Activated CD8-positive, alpha-beta memory T cell treated with anti-CD3 and anti-CD28 coated beads for 36 hours (primary cell): Measurements from ENCODE around the gene ZNF552. TPM values are rescaled to one million over a fixed set of nuclear protein-coding genes. Genes with fewer than 3 reads are reported as not detected.

ENCODE experiments used
- CTCF ChIA-PET: fragments of 350-600 bp; sonication (Branson Sonifier 250); formaldehyde crosslinking; loops from one replicate; lab custom pipeline; 2021; ENCODE audit warnings: antibody characterized with exemption; lab: Charles Lee
- POLR2A ChIA-PET: fragments of 350-600 bp; sonication (Branson Sonifier 250); formaldehyde crosslinking; loops from one replicate; lab custom pipeline; 2021; ENCODE audit warnings: antibody characterized with exemption; lab: Charles Lee
- total RNA-seq, 2 experiments: library from RNA; stranded (reverse); gene quantifications; one replicate each; pipeline ENCODE4 v1.2.3, GENCODE V29; 2021

The ZNF552 gene
- total RNA-seq, 2 experiments from 2014 or later: 6.4 to 7.2 TPM

GRCh38 chr19:57788114-57788692 lies 26.5 kb downstream of the ZNF552 start:
- POLR2A ChIA-PET: no interaction called here
- CTCF ChIA-PET: interaction anchor here (0.6 kb wide), 1 partner anchor 31 kb away, joined by 3 read pairs; no protein-coding TSS in a partner anchor

- ChIA-PET POLR2A (no interaction called here), CTCF (no interaction called here)
Measured at GRCh38 chr19:57786906-57787305, 27.8 kb downstream of the ZNF552 start.

GRCh38 chr19:57786286-57786685 lies 28.4 kb downstream of the ZNF552 start:
- ChIA-PET CTCF (no interaction called here), POLR2A (no interaction called here)

GRCh38 chr19:57779220-57779845 lies 35.4 kb downstream of the ZNF552 start:
- ChIA-PET CTCF (no interaction called here), POLR2A (no interaction called here)

- CTCF ChIA-PET: no interaction called here
Measured at GRCh38 chr19:57778336-57778735, 36.4 kb downstream of the ZNF552 start.

GRCh38 chr19:57776764-57777296 lies 37.9 kb downstream of the ZNF552 start:
- ChIA-PET CTCF (no interaction called here), POLR2A (no interaction called here)

More at GRCh38 chr19:57778336-57778735, 36.4 kb downstream of the ZNF552 start:
- POLR2A ChIA-PET: no interaction called here

- CTCF ChIA-PET: interaction anchor here (0.9 kb wide), 1 partner anchor 38 kb away, joined by 7 read pairs; no protein-coding TSS in a partner anchor
- POLR2A ChIA-PET: interaction anchor here (0.6 to 0.7 kb wide), 2 partner anchors 44 to 77 kb away, joined by 3 to 4 read pairs; no protein-coding TSS in a partner anchor
Measured at GRCh38 chr19:57773488-57773887, 41.2 kb downstream of the ZNF552 start.

- ChIA-PET POLR2A (no interaction called here), CTCF (no interaction called here)
Measured at GRCh38 chr19:57771417-57771816, 43.3 kb downstream of the ZNF552 start.

GRCh38 chr19:57769345-57770131 lies 45.2 kb downstream of the ZNF552 start, which contains the start of gene ZNF586:
Gene ZNF586 (plus strand): TSS chr19:57769676. CDS start chr19:57769843, 167 bp downstream.
- CTCF ChIA-PET: interaction anchor here (0.7 to 1.5 kb wide), 2 partner anchors 26 to 232 kb away, joined by 3 read pairs; no protein-coding TSS in a partner anchor
- POLR2A ChIA-PET: interaction anchor here (0.5 to 1.0 kb wide), 5 partner anchors 22 to 77 kb away, joined by 3 to 9 read pairs (median 5); partner anchors contain the start of gene ZNF154

- ChIA-PET CTCF (interaction anchor here (0.6 kb wide), 1 partner anchor 131 kb away, joined by 4 read pairs; no protein-coding TSS in a partner anchor), POLR2A (no interaction called here)
Measured at GRCh38 chr19:57759096-57759495, 55.6 kb downstream of the ZNF552 start.

- CTCF ChIA-PET: no interaction called here
Measured at GRCh38 chr19:57757941-57758340, 56.8 kb downstream of the ZNF552 start.

More at GRCh38 chr19:57757941-57758340, 56.8 kb downstream of the ZNF552 start:
- POLR2A ChIA-PET: no interaction called here

Other genes starting within 250 kb of the ZNF552 start
- gene ZNF416, start 236.0 kb downstream of the ZNF552 start, total RNA-seq: 1 to 10 TPM; 3.4 to 4.0 TPM
- 10 to 100 TPM in 1 of 2 experiments, 1 to 10 TPM in 1; 8.7 to 11.1 TPM for gene ZIK1, start 230.8 kb downstream of the ZNF552 start, total RNA-seq
- 10 to 100 TPM; 10.2 to 10.8 TPM for gene ZNF530, start 215.0 kb downstream of the ZNF552 start, total RNA-seq
- gene ZNF134, start 200.7 kb downstream of the ZNF552 start, total RNA-seq: 10 to 100 TPM; 15.9 to 16.9 TPM
- gene ZNF211, start 181.7 kb downstream of the ZNF552 start, total RNA-seq: 1 to 10 TPM; 5.5 to 6.6 TPM
- not detected for gene ZSCAN4, start 146.0 kb downstream of the ZNF552 start, total RNA-seq
- 10 to 100 TPM; 12.8 to 13.9 TPM for gene ZNF551, start 132.9 kb downstream of the ZNF552 start, total RNA-seq
- 1 to 10 TPM; 5.0 to 5.1 TPM for gene ZNF154, start 105.7 kb downstream of the ZNF552 start, total RNA-seq
- gene ZNF671, start 87.3 kb downstream of the ZNF552 start, total RNA-seq: 1 to 10 TPM; 8.2 to 8.4 TPM
- 10 to 100 TPM; 10.2 to 10.8 TPM for gene ZNF776, start 68.1 kb downstream of the ZNF552 start, total RNA-seq
- gene ZNF586, start 45.2 kb downstream of the ZNF552 start, total RNA-seq: 10 to 100 TPM; 13.6 to 15.4 TPM
- 10 to 100 TPM; 27.3 to 27.5 TPM for gene ZNF587B, start 15.4 kb upstream of the ZNF552 start, total RNA-seq
- 10 to 100 TPM; 23.9 to 24.0 TPM for gene ZNF587, start 34.9 kb upstream of the ZNF552 start, total RNA-seq
- 10 to 100 TPM; 34.3 to 36.8 TPM for gene ZNF814, start 74.1 kb upstream of the ZNF552 start, total RNA-seq
- gene ZNF417, start 101.7 kb upstream of the ZNF552 start, total RNA-seq: 10 to 100 TPM; 15.0 to 15.3 TPM
- 1 to 10 TPM; 4.4 to 4.7 TPM for gene ZNF418, start 120.5 kb upstream of the ZNF552 start, total RNA-seq
- gene ZNF256, start 132.8 kb upstream of the ZNF552 start, total RNA-seq: 1 to 10 TPM; 6.2 to 7.5 TPM
- not detected for gene C19orf18, start 159.6 kb upstream of the ZNF552 start, total RNA-seq
- 1 to 10 TPM; 6.3 to 6.6 TPM for gene ZNF606, start 187.9 kb upstream of the ZNF552 start, total RNA-seq
- not detected for gene ZSCAN1, start 219.1 kb upstream of the ZNF552 start, total RNA-seq
- under 1 TPM; 0.71 to 0.78 TPM for gene ZNF135, start 244.4 kb upstream of the ZNF552 start, total RNA-seq